Medulla oblongata (tissue), 1 donor: ENCODE data around the gene MTNR1A.
"Not testable (repeated sequence)": the region's sequence is repeated elsewhere in the genome, so short reads cannot be mapped to it uniquely, and the experiment has no call there.

ENCODE experiments used
- DNase-seq: peaks from one replicate; pipeline ENCODE4 v3.0.0-alpha.2; 2015; ENCODE audit errors: extremely low spot score

Gene MTNR1A

DNA sequence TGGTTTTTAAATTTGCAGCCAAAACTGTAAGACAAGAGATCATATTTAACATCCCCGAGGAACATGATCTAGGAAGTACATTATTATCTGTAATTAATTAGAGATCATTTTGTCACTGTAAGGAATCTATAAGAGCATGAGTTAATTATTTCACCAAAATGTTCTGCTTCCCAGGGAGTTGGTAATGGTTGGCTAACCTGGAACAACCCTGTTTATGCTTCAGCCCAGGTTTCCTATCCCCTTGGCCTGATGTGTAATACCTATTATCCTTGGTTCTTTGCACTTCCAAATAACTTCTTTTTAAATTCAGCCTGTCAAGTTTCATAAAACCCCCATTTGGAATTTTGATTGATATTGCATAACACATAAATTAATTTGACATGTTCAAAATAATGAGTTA is 6.4 kb upstream of the MTNR1A start:
- no peak for DNase-seq

DNA sequence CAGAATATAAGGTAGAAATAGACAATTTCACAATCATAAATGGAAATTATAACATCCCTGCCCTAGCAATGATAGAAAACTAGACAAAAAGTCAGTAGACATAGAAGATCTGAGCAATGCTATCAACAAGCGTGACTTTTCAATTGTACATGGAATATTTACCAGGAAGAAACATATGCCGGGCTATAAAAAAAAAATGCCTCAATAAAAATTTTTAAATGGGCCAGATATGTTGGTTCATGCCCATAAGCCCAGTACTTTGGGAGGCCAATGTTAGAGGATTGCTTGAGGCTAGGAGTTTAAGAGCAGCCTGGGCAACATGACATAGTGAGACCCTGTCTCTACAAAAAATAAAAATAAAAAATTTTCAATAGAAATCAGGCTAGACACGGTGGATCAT is 5.3 kb upstream of the MTNR1A start:
- DNase-seq = no peak

DNA sequence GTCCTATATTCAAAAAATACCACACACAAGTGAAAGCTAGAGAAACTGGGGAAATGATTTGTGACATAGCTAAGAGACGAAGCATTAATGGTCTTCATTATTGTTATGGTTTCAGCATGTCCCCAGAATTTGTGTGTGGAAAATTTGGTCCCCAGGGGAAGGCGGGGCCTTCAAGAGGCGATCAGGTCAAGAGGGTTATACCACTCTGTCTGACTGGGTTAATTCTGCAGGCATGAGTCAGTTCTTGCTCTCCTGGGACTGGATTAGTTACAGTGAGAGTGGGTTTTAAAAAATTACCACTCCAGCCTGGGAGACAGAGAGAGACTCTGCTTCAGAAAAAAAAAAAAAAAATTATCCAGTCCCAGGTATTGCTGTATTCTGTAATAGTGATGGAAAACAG is 2.1 kb upstream of the MTNR1A start:
- no peak for DNase-seq

DNA sequence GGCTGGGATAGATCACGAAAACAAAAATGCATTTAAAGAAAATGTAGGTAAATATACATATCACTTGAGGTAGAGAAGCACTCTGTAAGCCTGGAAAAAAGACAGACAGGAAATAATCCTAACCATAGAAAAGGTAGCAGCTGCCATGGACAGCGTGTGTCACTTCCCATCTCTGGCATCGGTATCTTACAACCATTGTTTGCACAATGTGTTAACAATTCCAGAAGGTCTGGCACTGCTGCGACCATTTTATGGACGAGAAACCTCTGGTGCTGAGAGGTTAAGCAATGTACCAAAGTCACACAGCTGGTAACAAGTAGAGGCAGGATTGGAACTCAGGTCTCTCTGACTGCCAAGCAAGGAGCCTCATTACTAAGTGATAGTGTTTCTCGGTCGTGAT is 1.7 kb upstream of the MTNR1A start:
- no peak for DNase-seq

DNA sequence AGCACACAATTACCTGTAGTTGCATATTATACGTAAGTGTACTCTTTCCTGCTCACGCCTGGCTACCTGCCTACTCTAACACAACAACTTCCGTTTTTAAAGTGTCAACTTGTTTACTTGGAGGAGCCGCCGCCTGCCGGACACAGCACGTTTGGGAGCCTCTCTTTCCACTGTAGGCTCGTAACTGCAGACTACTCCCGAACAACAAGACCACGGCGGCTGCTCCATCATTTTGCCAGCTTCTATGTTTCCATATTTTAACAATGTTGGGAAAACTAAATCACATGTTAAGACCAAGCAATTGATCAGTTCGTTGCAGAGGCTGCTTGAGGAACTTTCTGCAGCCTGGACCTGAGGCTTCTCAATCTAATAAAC is 841 bp downstream of the MTNR1A start:
- DNase-seq = no peak

DNA sequence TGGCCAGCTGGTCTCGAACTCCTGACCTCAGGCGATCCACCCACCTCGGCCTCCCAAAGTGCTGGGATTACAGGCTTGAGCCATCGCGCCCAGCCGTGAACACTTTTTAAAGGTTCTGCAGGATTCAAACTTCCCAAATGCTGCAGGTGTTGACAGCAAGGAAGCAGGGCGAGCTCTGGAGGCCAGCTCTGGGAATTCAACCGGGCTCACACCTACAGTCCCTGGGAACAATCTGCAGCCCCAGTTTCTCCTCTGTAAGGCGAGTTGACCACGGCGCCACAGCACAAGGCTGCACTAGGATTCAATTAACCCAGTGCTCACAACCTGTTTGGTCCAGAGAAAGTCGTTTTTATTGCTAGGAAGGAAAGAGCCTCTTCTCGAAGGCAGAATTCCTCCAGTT is 1.6 kb downstream of the MTNR1A start:
- no peak for DNase-seq

DNA sequence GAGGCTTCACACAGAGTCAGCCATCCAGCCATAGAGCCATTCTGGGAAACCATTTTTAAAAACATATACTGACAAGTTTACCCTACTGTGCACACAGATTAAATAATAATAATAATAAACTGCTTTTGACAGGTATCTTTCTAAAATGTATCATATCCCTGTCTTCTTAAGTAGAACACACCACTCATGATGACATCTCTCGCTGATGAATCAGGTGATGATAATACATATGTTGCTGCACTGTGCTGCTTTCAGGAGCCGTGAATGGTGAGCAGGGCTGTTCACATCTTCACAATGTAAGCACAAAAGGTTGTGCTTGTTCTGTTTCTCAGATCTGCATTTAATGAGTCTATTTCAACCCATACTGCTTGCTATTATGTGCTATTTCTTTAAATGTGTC is 3.5 kb downstream of the MTNR1A start:
- no peak for DNase-seq

DNA sequence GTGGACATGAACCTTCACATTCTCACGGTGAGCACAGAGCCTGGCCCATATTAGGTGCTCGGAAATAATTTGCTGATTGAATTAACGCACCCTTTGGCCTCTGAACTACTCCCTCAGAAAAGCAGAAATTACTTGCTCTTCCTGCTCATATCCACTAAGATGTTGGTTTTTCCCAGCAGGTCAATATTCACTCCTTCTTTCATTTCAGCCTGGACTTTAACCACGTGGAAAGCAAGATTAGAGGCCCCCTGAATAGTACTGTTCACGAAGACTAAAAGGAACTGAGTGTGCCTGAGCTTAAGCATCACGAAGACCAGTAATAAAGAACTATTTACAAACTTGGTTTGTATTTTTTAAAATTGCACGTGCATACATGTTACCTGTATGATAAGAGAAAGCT is 9.9 kb downstream of the MTNR1A start:
- DNase-seq = no peak

DNA sequence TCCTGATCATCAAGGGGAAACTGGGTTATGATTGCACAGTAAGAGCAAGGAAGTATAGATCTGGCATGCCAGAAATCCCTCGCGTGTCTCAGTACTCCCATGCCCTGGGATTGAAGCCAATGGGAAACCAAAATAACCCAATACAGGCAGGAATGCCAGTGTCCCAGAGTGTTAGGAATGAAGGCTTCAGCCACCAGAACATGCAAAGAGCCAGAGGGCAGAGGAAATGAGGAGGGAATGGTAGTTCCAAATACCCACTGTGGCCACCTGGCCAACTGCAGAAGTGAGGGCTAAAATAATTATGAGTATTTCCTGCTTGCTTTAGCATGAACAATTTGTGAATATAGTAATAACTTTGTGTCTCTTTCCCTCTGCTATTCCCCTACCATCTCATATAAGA is 12.2 kb downstream of the MTNR1A start:
- no peak for DNase-seq

DNA sequence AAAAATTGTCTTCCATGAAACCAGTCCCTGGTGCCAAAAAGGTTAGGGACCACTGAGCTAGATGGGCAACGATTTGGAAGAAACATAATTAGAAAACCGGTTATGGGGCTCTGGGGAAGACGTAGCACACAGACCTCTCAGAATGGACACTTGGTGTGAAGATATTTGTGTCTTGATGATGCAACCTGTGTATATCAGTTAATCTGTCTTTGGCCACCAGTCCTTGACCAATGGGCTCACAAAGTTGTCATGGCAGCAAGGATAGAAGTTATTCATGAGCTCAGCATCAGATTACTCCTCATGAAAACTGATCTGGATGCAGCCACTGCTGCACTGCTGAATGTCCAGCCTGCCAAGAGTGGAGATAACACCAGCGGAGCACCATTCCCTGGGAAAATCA is 13.6 kb downstream of the MTNR1A start:
- no peak for DNase-seq

DNA sequence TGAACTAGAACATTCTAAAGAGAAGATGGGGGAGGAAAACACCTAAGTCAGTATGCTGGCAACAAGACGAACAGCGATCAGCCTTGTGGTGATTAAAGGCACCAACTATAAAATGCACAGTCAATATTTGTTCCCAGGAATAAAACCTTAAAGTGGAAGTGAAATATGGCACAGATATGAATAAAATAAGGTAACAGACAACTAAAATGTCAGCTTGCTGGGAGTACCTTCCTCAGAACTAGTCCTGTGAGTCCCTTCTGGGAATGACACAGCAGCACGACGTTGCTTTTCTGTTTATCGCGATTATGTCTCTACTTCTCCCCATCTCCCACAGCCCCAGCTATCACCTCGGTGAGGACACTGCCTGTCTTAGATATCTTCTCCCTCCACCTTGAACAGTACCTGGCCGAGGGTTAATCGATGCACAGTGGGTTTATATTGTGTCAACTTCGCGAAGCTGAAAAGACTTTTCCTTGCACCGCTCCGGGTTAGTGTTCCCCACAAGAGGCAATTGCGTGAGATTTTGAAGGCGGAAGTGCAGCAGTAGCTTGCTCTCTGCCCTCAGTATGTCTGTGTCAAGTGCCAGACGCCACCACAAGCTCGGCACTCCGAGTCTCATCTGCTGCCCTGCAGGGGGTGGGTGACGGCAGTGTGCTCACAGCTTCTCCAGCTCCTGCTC is 17.4 kb downstream of the MTNR1A start:
- DNase-seq = no peak

DNA sequence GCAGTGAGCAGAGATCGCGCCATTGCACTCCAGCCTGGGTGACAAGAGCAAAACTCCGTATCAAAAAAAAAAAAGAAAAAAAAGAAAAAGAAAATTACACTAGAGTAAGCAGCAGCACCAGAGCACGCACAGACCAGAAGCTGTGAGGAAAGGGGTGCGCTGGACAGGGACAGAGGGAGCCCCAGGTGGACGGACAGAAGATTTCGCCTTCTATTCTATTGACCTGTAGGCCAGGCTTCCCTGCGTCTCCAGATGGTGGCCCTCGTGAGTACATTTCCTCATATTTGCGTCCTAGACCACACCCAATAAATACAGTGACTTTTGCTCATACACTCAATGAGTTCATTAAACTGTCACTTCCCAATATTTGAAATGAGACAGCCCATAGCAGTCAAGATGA is 19.1 kb downstream of the MTNR1A start:
- DNase-seq = no peak

DNA sequence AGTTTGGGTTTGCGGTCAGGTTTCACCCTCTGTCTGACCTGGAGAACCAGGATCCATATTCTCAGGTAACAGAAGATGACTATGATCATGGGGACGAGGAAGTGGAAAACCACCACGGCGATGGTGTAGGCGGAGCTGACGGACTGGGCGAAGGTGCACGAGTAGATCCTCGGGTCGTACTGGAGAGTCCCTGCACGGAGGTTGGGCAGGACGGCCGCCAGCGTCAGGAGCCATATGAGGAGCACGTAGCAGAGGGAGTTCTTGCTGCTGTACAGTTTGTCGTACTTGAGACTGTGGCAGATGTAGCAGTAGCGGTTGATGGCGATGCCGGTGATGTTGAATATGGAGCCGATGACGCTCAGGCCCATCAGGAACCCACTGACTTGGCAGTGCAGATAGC is 21.3 kb downstream of the MTNR1A start:
- no peak for DNase-seq

DNA sequence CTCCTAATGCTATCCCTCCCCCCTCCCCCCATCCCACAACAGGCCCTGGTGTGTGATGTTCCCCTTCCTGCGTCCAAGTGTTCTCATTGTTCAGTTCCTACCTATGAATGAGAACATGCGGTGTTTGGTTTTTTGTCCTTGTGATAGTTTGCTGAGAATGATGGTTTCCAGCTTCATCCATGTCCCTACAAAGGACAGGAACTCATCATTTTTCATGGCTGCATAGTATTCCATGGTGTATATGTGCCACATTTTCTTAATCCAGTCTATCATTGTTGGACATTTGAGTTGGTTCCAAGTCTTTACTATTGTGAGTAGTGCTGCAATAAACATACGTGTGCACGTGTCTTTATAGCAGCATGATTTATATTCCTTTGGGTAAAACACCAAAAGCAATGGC is 31.4 kb downstream of the MTNR1A start:
- DNase-seq = not testable (repeated sequence)

DNA sequence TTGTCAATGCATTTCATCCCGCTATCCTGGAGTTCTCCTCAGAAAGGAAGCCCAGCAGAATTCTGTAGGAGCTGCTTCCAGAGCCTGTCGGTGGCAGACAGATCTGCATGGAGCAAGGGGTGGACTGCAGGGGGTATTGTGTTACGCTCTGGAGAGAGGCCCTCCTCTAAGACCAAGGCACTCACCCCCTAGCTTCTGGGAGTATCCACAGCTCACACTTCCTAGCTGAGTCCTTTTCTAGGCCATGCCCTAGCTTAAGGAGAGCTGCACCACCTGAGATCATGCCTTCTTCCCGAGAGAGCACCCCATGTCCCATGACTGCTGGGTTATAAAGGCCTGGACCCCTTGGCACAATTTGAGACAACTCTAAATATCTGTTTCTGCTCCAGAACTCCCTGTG is 39.1 kb downstream of the MTNR1A start:
- no peak for DNase-seq

DNA sequence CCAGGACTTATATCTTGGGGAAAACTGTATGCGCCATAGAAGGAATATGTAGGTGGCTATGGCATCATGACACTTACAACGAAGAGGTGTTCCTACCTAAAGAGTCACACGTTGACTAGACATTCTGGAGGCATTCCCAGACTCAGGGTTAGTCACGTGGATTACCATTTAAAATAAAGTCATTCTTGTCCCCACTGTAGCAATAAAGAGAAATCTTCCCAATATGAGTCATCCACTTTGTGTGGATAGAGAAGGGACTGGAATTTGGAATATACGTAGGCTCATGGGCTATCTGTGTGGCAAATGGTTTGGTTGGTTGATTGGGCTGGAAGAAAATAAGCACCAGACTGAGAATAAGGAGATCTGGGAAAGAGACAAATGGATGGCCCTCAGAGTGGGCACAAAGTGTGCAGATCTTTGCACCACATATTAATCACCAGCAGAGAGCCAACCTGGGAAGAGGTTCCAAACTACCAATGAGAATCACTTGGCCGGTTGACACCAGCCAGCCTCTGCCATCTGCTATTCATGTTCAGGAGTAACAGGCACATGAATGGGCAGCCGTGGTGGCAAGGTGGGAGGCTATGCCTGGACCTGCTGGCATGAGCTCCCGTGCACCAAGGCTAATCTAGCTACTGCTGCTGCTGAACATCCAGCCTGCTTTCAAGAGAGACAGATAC is 41.0 kb downstream of the MTNR1A start:
- DNase-seq = no peak

DNA sequence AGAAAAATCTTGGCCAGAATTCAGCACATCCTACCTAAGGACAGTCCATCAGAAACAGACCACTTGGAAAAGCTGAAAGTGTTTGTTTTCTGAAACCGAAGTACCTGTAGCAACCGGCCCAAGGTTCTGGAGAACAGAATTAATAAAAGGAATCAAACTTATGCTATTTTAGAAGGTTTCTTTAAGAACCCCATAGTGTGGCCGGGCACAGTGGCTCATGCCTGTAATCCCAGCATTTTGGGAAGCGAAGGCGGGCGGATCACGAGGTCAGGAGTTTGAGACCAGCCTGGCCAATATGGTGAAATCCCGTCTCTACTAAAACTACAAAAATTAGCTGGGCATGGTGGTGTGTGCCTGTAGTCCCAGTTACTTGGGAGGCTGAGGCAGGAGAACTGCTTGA is 50.6 kb downstream of the MTNR1A start:
- not testable (repeated sequence) for DNase-seq

DNA sequence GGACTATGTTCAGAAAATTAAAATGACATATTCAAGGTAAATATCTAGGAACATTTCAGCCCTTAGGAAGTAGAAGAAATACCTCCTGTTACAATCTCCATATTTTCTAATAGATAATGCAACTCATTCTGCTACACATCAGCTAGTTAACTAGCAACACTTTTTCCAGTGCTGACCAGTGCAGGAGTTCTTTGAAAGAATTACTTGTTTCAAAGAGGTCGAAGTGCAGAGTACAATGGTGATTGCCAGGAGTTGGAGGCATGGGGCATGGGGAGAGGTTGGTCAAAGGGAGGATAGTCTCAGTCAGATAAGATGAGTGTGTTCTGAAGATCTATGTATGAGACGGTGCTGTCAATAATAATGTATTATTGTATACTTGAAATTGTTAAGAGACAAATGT is 53.1 kb downstream of the MTNR1A start:
- no peak for DNase-seq

DNA sequence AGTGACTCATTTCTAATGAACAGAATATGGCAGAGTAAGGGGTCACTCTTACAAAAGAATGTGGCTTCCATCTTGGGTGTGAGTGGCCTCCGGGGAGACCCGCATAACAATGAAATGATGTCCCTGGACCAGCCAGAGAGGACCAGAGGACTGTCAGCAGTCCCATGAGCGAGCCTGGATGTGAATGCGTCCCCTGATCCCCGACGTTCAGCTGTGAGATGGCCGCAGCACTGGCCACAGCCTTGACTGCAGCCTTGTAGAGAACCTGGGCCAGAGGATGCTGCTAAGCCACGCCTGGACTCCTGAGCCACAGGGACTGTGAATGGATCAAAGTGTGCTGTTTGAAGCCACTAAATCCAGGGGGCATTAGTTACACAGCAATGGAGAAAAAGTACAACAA is 53.8 kb downstream of the MTNR1A start:
- no peak for DNase-seq

DNA sequence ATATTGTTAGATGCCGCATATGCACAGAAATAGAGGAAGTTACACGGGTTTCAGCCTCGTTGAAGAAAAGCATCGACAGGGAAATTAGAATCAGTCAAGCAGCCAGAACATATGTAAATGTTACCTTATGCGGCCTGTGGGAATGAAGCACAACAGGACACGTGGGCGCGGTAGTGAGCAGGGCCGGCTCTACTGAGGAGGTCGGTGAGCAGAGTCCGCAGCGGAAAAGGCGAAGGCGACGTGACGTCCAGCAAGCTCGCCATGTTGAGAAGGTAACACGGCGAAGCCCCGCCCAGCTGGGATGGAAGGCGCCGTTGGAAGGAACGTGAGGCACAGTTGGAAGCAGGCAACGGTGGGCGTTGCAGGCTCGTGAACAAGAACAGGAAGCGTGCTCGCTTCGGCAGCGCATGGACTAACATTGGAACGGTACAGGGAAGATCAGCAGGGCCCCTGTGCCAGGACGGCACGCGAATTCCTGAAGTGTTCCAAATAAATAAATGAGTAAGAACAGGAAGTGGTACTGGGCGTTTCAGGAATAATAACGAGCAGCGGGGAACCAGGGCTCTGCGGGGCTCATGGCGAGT is 54.6 kb downstream of the MTNR1A start:
- no peak for DNase-seq

DNA sequence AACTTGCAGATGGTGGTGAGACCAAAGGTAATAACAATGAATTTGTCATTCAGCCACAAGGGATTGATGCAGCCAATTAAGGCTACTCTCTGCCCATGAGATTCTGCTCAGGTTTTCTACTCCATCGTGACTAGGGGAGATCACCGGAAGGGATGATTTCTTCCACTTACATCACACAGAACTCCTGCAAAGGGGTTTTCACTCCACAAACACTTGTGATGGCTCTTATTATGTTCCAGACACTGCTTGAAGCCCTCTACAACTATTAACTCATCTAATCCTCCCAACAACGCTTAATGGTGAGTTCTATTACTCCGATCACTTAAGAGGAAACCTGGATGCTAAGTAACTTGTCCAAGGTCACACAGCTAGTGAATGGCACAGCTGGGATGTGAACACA is 55.9 kb downstream of the MTNR1A start:
- no peak for DNase-seq

DNA sequence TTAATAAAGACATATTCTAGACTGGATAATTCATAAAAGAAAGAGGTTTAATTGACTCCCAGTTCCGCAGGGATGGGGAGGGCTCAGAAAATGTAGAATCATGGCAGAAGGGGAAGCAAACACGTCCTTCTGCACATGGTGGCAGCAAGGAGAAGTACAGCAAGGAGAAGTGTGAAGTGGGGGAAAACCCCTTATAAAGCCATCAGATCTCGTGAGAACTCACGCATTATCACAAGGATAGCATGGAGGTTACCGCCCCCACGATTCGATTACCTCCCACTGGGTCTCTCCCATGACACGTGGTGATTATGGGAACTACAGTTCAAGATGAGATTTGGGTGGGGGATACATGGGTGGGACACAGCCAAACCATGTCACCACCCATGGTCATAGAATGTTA is 58.3 kb downstream of the MTNR1A start:
- DNase-seq = no peak

DNA sequence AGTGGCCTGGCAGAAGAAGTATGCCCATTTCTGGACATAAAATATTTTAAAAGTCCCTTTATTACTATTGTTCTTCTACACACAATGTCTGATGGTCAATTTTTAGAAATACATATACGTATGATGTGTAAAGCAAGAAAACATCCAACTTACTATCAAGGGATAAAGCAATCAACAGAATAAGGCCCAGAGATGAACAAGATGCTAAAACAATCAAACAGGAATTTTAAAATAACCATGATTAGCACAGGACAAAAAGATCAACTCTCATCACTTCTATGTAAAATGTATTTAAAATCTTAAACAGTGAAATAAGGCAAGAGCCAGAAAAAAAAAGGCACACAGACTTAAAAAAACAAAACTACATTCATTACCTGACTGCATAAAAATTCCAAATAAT is 60.9 kb downstream of the MTNR1A start:
- DNase-seq = no peak

DNA sequence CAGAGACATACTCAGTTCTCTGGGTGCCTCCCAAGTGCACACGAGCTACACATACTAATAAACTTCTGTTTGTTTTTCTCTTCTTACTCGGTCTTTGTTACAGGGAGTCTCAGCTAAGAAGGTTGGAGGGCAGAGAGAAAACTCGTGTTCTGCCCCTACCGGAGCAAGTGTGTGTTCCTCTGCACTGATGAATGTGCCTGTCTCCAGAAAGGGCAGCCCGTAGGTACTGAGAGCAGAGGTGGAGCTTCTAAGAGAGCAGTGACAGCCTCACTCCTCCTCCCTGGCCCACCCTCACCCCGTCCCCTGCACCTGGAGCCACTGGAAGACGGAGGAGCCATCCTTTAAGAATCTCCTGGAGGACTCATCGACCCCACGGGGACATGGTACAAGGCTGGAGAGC is 67.6 kb downstream of the MTNR1A start:
- DNase-seq = no peak
